ENCODE measurements around the gene CGNL1.

CGNL1 gene

DNA sequence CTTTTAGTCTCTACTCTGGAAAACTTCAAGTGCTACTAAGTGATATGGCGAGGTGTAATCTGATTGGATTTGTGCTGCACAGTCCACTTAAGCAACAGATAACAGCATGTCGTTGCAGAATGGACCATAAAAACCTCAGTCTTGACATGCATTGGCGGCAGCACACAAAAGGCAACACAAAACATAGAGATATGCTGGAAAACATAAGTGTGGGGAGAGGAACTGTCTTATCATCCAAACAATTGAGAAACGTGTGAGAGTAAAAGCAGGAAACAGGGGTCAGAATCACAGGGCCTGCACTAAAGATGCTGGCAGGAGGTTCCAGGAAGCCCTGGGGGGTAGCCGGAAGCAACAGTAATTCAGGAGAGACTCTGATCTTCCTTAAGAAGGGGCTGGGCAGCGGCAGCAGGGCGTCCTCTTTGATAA lies 82.1 kb downstream of the CGNL1 start:
- DNase-seq, result peak; percentile 53

DNA sequence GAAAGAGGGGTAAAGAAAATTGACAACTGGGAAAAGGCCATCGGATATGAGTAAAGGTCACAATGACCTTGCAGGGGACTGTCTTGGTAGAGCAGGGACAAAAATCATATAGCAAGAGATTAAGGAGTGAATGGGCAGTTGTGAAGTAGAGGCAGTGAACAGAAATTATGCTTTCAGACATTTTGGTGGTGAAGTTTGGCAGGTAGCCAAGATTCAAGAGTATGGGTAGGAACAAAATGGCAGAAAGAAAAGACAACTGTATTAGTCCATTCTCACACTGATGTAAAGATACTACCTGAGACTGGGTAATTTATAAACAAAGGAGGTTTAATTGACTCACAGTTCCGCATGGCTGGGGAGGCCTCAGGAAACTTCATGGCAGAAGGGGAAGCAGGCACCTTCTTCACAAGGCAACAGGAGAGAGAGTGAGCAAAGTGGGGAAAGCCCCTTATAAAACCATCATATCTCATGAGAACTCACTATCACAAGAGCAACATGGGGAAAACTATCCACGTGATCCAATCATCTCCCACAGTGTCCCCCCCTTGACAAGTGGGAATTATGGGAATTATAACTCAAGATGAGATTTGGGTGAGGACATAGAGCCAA lies 84.0 kb downstream of the CGNL1 start:
- DNase-seq, result peak; percentile 29

DNA sequence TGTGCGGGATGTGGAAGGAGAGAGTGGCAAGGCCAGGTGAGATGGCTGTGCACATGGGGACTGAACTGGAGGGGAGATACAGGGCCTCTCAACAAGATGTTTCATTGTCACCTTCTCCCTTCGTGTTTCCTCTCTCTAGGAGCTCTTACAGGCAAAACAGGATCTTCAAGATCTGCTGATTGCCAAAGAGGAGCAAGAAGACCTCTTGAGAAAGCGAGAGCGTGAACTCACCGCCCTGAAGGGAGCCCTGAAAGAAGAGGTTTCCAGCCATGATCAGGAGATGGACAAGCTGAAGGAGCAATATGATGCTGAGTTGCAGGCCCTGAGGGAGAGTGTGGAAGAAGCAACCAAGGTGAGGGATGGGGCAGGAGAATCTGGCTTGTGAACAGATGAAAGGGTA lies 85.2 kb downstream of the CGNL1 start:
- DNase-seq, result no peak

DNA sequence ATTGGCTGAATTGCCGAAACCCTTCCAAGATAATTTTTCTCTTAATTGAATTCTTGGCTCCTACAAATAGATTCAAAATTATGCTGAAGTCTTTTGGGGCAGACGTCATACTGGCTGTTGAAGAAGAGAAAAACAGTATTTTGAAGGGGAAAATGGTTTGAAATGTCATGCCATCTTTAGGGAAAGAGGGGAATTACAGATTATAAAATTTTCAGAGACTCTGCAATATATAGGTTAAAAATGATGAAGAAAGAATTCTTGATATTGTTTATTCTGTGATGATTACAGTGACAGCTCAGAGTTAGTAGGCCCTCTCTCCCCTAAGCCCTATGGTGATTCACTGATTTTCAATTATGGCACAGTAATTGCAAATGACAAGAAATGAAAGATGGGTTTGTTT lies 86.1 kb downstream of the CGNL1 start:
- peak; percentile 24 for DNase-seq

DNA sequence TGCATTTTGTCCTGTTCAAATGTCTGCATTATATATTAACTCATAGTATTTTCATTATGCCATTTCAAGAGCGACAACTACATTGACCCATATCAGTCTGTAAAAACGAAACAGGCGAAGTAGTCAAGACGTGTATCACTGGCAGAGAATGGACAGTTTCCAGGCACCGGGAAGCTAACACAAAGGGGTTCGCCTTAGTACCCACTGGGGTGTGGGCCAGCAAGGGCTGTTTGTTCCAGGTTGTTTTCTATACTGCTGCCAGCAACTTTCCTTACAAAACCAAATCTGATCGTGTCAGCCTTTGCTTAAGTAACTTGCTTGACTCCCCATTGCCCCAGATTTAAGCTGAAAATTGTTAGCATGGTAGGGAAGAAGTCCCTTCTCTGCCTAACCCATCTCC lies 87.1 kb downstream of the CGNL1 start:
- DNase-seq, result no peak

DNA sequence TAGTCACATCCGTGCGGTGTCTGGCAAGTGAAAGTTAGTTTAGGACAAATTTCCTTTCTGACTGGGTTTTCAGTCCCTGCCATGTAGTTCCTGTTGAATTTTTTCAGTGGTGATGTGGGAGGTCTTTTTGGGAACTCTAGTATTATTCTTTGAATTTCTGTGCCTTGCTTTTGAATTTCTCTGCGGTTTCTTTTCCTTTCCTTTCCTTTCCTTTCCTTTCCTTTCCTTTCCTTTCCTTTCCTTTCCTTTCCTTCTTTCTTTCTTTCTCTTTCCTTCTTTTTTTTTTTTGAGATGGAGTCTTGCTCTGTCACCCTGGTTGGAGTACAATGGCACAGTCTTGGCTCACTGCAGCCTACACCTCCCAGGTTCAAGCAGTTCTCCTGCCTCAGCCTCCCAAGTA lies 88.2 kb downstream of the CGNL1 start:
- no peak for DNase-seq

DNA sequence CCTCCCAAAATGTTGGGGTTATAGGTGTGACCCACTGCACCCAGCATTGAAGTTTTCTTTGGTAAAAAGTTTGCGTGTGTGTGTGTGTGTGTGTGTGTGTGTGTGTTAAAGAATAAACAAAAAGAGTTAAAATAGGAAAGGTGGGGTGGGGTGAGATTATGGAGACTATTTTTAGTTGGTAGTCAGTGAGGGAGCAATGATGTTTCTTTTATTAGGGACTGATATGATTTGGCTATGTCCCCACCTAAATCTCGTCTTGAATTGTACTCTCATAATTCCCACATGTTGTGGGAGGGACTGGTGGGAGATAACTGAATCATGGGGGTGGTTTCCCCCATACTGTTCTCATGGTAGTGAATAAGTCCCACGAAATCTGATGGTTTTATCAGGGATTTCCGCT lies 92.2 kb downstream of the CGNL1 start:
- DNase-seq, result no peak

DNA sequence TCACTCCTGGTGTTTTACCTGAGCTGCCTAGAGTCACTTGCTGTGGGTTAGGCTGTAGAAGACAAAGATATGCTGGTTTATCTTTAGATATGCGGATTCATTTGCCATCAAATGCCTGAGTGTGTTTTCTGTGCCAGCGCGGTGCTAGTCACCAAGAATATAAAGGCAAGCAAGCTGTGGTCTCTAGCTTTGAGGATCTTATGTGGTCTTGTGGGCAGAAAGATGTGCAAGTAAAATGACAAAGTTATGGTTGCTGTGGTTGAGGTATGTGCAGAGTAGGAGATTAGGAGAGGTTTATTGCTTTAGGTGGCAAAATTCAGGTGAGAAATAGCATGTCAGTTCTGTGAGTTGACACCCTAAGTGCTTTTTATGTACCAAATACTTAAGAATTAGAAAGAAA lies 94.2 kb downstream of the CGNL1 start:
- DNase-seq, result no peak

DNA sequence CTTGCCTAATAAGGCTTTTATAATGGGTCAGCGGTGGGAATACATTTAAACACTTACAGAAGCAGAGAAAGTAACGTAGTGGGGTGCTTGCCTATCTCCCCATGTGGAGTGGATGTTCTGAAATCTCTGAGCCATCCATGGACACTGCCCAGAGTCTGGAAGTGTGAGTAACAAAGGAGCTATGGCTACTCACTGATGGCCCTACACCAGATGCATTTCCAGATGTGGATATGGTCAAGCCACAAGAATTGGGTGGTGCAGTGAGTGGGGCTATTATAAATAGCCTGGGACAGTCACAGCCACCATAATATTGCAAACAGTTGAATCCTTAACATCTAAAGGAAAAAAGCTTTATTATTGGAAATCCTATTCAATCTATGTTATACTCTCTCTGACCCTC lies 96.6 kb downstream of the CGNL1 start:
- DNase-seq, result no peak

DNA sequence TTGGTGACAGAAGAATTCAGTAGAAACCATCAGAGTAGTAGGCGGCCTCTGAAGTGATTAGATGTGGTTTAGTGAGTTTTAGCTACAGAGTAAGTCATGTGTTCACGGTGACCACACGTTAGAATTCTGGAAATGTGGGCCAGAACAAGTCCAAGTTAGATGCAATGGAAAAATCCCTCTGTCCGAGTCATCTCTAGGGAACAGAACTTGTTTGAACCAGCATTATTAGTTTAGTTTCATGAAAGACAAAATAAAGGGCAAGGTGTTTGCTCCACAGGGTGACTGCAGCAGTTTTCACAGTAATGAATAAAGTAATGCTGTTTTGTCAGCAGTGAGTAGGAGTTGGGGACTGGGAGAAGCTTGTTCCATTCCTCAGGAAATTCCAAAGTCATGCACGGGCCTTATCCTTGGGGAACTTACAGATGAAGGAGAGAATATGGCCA lies 100.2 kb downstream of the CGNL1 start:
- no peak for DNase-seq

DNA sequence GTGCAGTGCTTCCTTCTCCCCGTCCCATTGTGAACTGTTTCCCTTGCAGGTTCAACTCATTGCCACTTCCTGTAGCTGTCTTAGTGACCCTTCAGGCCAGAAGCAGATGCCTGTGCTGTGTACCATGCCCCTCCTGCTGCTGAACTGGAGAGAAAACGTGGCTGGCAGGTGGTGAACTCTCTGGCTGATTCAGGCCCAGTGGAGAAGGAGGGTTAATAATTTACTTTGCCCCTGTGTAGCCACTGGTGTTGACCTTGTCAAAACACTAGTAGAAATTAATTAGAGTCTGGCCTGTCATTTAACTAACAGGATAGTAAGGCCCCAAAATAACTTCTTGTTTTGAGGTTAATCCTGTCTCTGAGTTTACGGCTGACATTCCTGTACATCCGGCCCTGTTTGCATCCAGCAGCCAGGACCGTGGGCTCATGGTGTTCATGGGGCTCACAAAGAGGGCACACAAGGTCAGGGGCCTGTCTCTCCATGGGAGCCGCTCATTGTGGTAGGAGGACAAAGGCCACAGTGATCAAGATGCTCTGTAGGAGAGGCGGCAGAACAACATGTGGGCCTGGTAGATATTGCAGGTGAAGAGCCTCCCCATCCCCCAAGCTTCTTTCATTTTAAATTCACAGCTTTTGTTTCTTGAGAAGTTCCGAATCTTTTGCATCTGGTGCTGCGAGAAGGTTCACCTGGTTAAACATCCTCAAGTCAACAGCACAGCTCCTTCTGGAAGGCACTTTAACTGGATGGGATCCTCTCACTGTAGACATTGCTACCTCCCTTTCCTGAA lies 101.6 kb downstream of the CGNL1 start:
- DNase-seq, result no peak

DNA sequence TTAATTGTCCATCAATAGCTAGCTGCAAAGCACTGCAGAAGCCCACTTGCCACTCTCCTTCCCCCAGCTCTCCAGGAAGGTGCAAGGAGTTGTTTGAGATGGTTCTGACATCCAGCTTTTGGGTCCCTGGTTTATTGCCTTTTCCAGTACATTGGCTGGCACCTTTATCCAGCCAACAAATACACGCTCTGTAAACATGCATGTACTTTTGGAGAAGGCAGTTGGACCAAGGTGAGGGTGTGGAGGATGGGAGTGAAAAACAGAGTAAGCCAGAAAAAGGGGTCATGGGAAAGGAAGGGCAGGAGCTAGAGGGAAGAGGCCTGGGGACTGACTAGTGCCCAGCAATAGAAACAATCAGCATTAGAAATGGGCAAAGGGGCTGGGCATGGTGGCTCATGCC lies 102.7 kb downstream of the CGNL1 start:
- no peak for DNase-seq

DNA sequence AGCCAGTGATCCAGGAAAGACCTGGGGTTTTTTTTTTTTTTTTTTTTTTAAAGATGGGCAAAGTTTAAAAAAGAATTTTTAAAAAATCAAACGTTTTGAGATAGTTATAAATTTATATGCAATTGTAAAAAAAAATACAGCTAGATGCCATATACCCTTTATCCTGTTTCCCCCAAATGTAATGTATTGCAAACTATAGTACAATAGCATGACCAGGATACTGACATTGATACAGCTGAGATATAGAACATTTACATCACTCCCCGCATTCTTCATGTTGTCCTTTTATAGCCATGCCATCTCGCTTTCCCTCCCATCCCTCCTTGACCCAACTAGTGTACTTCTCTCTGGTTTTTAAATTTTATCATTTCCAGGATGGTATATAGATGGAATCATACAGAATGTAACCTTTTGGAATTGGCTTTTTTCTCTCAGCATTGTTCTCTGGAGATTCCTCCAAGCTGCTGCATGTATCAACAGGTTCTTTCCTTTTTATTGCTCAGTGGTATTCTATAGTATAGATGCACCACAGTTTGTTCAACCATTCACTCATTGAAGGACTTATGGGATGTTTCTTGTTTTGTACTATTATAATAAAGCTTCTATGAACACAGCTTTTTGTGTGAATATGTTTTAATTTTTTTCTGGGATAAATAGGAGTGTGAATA lies 104.9 kb downstream of the CGNL1 start:
- DNase-seq, result no peak

DNA sequence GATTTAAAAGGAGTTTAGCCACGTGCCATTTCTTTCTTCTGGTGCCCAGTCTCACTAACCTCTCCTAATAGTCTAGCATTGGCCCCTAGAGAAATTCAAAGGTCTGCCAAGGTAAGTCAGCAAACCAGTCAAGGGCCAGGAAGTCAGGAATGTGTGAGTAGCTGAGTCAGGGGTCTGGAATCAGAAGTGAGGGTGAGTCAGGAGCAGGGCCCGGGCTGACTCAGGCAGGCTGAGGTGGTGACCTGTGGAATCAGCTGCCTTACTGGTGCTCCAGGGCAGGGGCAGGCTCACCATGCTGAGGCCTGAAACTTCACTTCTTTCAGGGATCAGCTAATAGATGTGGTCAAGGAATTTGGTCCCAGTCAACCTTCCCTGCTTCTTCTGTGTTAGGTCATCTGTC lies 109.6 kb downstream of the CGNL1 start:
- DNase-seq, result no peak

DNA sequence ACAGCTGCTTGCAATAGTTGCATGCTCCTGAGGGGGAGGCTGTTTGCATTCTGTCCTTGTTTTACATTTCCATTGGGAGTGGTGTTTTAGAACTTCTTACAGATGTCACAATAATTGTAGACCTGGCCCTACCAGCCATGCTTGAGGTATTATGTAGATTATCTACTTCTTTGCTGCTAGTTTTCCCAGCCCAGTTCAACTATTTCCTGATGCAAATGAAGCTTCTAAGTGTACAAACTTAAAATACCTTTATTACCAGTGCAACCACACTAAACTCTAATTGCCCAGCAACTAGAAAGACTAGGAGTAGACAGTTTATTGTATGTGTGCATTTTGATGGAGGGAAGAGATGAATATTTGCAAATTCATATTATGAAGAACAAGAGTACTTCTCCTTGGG lies 110.5 kb downstream of the CGNL1 start:
- DNase-seq, result no peak

DNA sequence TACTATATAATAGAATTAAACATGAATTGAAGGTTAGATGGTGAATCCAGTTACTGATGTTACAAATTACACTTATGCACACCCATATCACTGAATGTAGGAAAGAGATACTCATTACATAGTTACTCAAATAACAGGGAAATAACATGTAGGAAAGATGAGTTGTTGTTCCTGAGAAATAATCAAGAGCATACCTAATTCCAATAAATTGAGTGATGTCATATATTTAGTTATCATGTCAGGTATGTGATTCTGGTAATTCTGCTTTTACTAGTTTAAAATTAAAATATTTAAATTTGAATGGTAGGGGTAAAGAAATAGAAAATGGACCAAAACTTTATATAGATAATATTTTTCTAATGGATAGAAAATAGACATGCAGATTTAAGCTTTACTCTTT lies 112.8 kb downstream of the CGNL1 start:
- no peak for DNase-seq

DNA sequence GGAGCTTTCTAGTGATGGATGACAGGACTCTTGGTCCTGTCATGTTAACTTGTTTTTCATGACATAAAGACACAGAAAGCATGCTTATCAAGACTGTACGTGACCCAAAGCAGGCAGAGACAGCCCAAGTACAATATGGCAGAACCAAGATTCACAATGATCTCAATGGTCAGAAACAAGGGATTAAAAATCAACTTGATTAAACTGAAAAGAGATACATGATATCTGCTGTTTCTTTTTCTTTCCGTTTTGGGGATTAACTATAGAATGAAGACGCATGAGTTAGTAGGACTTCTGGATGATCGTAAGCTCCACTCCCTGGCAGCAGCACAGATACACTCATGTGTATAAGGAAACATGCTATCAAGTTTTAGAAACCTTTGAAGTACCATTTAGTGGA lies 117.0 kb downstream of the CGNL1 start:
- no peak for DNase-seq

DNA sequence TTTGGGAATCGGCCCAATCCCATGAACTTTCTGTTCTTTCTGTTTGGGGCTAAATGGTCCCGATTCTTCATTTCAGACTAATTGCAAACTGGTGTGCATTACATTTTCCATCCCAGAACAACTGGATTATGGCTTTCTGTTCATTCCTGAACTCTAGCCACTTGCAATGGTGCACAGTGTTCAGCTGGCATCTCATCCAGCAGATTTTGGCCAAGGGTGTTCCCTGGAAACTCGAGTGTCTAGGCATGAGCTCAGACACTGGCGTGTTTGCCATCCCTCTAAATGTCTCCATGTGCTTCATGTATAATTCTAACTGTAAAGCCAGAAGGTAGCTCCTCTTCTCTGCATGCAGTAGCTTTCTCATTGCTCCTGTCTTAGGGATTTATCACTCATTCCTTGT lies 118.3 kb downstream of the CGNL1 start:
- no peak for DNase-seq

DNA sequence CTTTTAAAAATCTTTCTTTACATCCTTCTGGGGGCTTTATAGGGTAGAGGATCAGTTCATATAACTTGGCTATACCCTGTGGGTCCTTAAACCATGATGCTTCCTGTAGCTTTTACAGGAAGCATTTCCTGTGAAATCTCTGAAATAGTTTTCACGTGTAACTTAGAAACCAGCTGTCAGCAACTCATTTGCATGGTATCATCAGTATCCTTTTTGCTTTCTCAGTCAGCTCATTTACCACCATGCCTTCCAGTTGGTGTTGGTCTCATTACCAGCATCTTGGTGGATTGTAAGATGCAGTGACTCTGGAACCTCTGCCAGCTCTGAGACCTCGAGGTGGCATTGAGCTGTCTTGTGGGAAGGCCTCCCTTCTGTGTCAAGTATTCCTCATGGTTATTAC lies 118.7 kb downstream of the CGNL1 start:
- DNase-seq, result no peak

DNA sequence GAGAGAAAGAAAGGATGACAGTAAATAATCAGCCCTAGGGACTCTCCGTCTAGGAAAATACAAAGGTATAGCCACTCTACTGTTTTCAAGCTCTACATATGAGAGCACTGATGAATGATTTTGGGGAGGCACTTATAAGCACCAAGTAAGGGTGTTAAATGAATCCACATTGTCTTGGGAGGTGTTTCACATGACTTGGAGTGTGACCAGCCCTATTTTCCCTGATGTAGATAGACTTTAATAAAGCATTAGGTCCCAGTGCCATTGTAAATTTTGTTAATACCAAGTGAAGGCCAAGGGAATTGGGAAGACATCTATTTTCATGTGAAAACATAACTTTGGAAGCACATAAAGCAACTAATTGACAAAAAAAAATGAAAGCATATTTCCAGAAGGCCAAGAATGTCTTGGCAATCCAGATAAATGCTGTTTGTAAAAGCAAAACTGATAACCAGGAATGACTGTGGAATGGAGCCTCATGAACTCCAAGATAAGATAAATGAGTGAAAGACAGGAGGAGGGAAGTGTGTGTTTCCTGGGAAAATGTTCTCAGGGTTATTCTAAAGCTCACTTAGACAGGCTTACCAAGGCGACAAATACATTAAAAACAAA lies 119.4 kb downstream of the CGNL1 start:
- no peak for DNase-seq

DNA sequence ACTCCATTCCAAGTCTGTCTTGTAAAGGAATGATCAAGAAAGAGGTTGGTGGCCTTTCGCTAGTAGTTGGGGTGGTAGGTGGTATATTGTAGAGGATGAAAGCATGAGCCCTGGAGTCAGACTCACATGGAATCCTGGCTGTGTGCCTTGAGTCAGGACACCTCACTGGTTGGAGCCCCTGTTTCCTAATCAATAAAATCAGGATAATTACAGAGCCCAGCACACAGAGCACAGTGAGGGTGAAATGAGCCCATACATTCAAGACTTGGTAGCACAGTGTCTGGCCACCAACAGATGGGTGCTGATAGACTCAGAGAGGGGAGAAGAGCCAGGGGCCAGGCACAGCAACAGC lies 120.3 kb downstream of the CGNL1 start:
- DNase-seq, result no peak

DNA sequence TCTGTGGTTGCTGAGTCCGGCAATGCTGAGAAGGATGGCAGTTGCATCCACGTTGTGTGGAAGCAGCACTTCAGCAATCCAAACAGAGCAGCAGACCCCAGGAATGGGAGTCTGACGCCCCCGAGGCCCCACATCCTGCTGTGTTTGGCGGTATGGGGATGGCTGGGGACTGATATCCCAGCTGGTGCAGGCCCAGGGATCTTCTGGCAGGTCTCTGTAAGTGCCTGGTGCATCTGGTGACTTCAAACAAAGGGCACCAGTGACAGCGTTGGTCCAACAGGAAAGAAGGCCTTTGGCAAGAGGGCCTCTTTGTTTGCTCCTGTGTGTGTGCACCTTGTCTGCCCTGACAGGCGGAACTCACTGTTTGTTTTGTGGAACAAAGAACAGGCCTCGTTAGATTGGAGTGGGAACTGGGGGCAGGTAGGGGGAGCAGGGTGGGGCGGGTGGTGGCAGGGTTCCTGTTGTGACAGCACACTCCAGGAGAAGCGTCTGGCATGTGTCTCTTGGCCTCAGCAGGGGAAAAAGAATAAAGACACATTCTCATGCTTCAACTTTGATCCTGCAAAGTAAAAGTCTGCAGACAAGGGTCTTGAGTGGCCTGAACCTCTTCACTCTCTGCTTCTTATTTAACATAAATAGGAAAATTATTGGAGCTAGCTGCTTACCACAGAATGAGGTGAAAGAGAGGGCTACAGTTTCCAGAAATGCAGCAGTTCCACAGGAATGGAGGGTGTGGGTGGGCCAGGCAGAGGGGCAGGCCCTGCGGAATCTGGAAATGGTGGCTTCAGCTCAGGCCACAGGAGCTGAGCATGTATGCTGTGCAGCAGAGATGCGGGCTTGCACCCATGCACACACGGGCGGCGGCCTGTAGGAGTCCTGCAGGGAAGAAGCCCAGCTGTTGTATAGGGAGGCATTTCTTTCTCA lies 120.9 kb downstream of the CGNL1 start:
- no peak for DNase-seq

DNA sequence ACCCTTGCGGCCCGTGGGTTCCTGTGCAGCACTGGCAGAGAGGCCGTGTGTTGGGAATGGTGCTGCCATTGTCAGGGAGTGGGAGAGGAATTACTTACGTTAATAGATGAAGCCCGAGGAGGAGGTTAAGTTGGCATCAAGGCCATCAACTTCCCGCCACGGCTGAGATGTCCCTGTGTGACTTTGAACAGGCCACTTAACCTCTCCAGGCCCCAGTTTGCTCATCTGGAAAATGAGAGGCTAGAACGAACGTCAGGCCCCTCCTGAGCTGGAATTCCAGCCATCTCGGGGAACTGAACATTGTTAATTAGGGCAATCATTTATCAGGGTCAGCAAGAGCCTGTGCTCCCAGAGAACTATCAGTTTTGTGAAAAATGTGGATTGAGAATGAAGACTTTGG lies 124.0 kb downstream of the CGNL1 start:
- no peak for DNase-seq
